ENCODE data around the gene LIMCH1.

LIMCH1 gene

GRCh38 chr4:41572516-41572915 lies 34.6 kb downstream of the LIMCH1 start:
- no peak for DNase-seq

- no peak for DNase-seq
Observed at GRCh38 chr4:41572956-41573355, 35.0 kb downstream of the LIMCH1 start.

GRCh38 chr4:41573502-41574001 lies 35.6 kb downstream of the LIMCH1 start:
- no peak for DNase-seq

GRCh38 chr4:41575207-41575606 lies 37.2 kb downstream of the LIMCH1 start:
- no peak for DNase-seq

GRCh38 chr4:41575665-41576064 lies 37.7 kb downstream of the LIMCH1 start:
- no peak for DNase-seq

GRCh38 chr4:41579043-41579442 lies 41.1 kb downstream of the LIMCH1 start:
- DNase-seq: no peak

GRCh38 chr4:41579526-41579925 lies 41.6 kb downstream of the LIMCH1 start:
- DNase-seq: no peak

GRCh38 chr4:41580007-41580406 lies 42.0 kb downstream of the LIMCH1 start:
- no peak for DNase-seq

GRCh38 chr4:41586675-41587225 lies 48.8 kb downstream of the LIMCH1 start:
- DNase-seq: no peak

- no peak for DNase-seq
Observed at GRCh38 chr4:41587286-41587685, 49.3 kb downstream of the LIMCH1 start.

GRCh38 chr4:41590591-41590990 lies 52.6 kb downstream of the LIMCH1 start:
- no peak for DNase-seq

GRCh38 chr4:41594432-41594831 lies 56.5 kb downstream of the LIMCH1 start:
- DNase-seq: no peak

GRCh38 chr4:41597494-41597893 lies 59.5 kb downstream of the LIMCH1 start:
- DNase-seq: no peak

GRCh38 chr4:41598580-41598979 lies 60.6 kb downstream of the LIMCH1 start:
- DNase-seq: no peak

- DNase-seq: no peak
Observed at GRCh38 chr4:41599192-41599786, 61.3 kb downstream of the LIMCH1 start.

GRCh38 chr4:41600243-41600912 lies 62.4 kb downstream of the LIMCH1 start:
- DNase-seq: no peak

- no peak for DNase-seq
Observed at GRCh38 chr4:41601025-41601424, 63.1 kb downstream of the LIMCH1 start.

GRCh38 chr4:41602113-41602512 lies 64.2 kb downstream of the LIMCH1 start:
- DNase-seq: no peak

- DNase-seq: no peak
Observed at GRCh38 chr4:41602886-41603498, 65.0 kb downstream of the LIMCH1 start.

- DNase-seq: no peak
Observed at GRCh38 chr4:41609851-41610250, 71.9 kb downstream of the LIMCH1 start.

GRCh38 chr4:41610474-41610873 lies 72.5 kb downstream of the LIMCH1 start:
- DNase-seq: no peak

- DNase-seq: no peak
Observed at GRCh38 chr4:41611124-41611838, 73.3 kb downstream of the LIMCH1 start.
